ENCODE results near the gene HDAC10.

The HDAC10 gene

GRCh38 chr22:50274311-50274710, 23.2 kb upstream of the HDAC10 start:
- no peak for TF ChIP-seq FOXP2 (optimal IDR thresholded peaks at IDR 0.05; ENCODE audit: borderline replicate concordance, extremely low read depth, extremely low read length, insufficient read depth)
- no peak for TF ChIP-seq REST (IDR thresholded peaks at IDR 0.05; ENCODE audit: insufficient read depth in 1 of 2, low read depth in 2 of 2, low read length in 2 of 2)
- no peak for TF ChIP-seq TAF1 (IDR thresholded peaks at IDR 0.05; ENCODE audit: borderline replicate concordance, insufficient read depth, low read length)
- TF ChIP-seq POLR2AphosphoS5 (IDR thresholded peaks at IDR 0.05; ENCODE audit: low read depth, low read length): no peak
- TF ChIP-seq SIN3A (IDR thresholded peaks at IDR 0.05; ENCODE audit: borderline replicate concordance, insufficient read depth, low read length): no peak

- no peak for TF ChIP-seq SIN3A (IDR thresholded peaks at IDR 0.05; ENCODE audit: borderline replicate concordance, insufficient read depth, low read length)
- no peak for TF ChIP-seq REST (IDR thresholded peaks at IDR 0.05; ENCODE audit: insufficient read depth in 1 of 2, low read depth in 2 of 2, low read length in 2 of 2)
- no peak for TF ChIP-seq TAF1 (IDR thresholded peaks at IDR 0.05; ENCODE audit: borderline replicate concordance, insufficient read depth, low read length)
- no peak for TF ChIP-seq POLR2AphosphoS5 (IDR thresholded peaks at IDR 0.05; ENCODE audit: low read depth, low read length)
- no peak for TF ChIP-seq FOXP2 (optimal IDR thresholded peaks at IDR 0.05; ENCODE audit: borderline replicate concordance, extremely low read depth, extremely low read length, insufficient read depth)
Measured at GRCh38 chr22:50272044-50272802, 21.2 kb upstream of the HDAC10 start.

GRCh38 chr22:50271519-50271970, 20.5 kb upstream of the HDAC10 start:
- TF ChIP-seq REST (IDR thresholded peaks at IDR 0.05; ENCODE audit: insufficient read depth in 1 of 2, low read depth in 2 of 2, low read length in 2 of 2): peak in 1 of 2 experiments; percentile 4; a peak in 1 of 4 replicates
- TF ChIP-seq POLR2AphosphoS5 (IDR thresholded peaks at IDR 0.05; ENCODE audit: low read depth, low read length): no peak
- no peak for TF ChIP-seq FOXP2 (optimal IDR thresholded peaks at IDR 0.05; ENCODE audit: borderline replicate concordance, extremely low read depth, extremely low read length, insufficient read depth)
- TF ChIP-seq TAF1 (IDR thresholded peaks at IDR 0.05; ENCODE audit: borderline replicate concordance, insufficient read depth, low read length): no peak
- no peak for TF ChIP-seq SIN3A (IDR thresholded peaks at IDR 0.05; ENCODE audit: borderline replicate concordance, insufficient read depth, low read length)

- TF ChIP-seq TAF1 (IDR thresholded peaks at IDR 0.05; ENCODE audit: borderline replicate concordance, insufficient read depth, low read length): no peak
- peak; percentile 70; the same call in 1 of the 2 replicates for TF ChIP-seq SIN3A (IDR thresholded peaks at IDR 0.05; ENCODE audit: borderline replicate concordance, insufficient read depth, low read length)
- no peak for TF ChIP-seq FOXP2 (optimal IDR thresholded peaks at IDR 0.05; ENCODE audit: borderline replicate concordance, extremely low read depth, extremely low read length, insufficient read depth)
- peak; percentile 97 to 98 for TF ChIP-seq REST (IDR thresholded peaks at IDR 0.05; ENCODE audit: insufficient read depth in 1 of 2, low read depth in 2 of 2, low read length in 2 of 2)
- TF ChIP-seq POLR2AphosphoS5 (IDR thresholded peaks at IDR 0.05; ENCODE audit: low read depth, low read length): no peak
Measured at GRCh38 chr22:50270666-50271394, 19.8 kb upstream of the HDAC10 start.
